Memory B cell (primary cell): ENCODE measurements around the gene MCU.
A peak's percentile ranks its signal among the peaks of the same experiment; 100 is the strongest.

Experiments used
- ATAC-seq: fragments of 150-1000 bp; cut with Tn5 transposase; 2 replicates; pipeline ENCODE4 v1.10.0; 2021; ENCODE audit warnings: low read depth, mild to moderate bottlenecking, moderate library complexity
- DNase-seq, 2 donors: peaks; one replicate each; pipeline ENCODE4 v3.0.0; 2022; ENCODE audit warnings: low spot score in 2 of 2
- H3K27ac Mint-ChIP-seq: one replicate; pipeline ENCODE4 v1.8.0; 2022; ENCODE audit warnings: mild to moderate bottlenecking, moderate library complexity, mixed read lengths
- H3K27me3 Mint-ChIP-seq: one replicate; pipeline ENCODE4 v1.8.0; 2022; ENCODE audit warnings: mixed read lengths
- H3K36me3 Mint-ChIP-seq: one replicate; pipeline ENCODE4 v1.8.0; 2022; ENCODE audit warnings: mild to moderate bottlenecking, mixed read lengths
- H3K4me1 Mint-ChIP-seq: one replicate; pipeline ENCODE4 v1.8.0; 2022; ENCODE audit warnings: mixed read lengths
- H3K4me3 Mint-ChIP-seq: one replicate; pipeline ENCODE4 v1.8.0; 2022; ENCODE audit warnings: mild to moderate bottlenecking, moderate library complexity, mixed read lengths
- H3K9me3 Mint-ChIP-seq: one replicate; pipeline ENCODE4 v1.8.0; 2022; ENCODE audit warnings: mixed read lengths

MCU gene

DNA sequence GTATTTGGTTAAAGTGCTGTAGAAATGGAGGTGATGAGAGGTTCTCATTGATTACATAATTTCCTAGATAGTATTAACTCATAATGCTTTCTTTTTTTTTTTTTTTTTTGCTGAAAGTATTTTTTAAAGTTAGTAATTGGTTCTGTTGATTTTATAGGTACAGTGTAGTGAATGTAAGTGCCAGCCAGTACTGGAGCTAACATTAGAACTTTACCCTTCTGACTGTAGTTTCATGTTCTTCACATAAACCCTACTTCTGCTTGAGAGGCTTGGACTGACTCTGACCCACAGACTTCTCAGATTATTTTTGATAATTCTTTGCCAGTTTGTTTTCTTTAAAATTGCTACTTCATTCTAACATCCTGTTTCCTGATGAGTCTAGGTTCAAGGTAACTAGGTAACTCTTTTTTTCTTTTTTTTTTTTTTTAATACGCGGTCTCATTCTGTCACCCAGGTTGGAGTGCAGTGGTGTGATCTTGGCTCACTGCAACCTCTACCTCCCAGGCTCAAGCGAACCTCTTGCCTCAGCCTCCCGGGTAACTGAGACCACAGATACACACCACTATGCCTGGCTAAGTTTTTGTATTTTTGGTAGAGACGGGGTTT is 109.4 kb downstream of the MCU start:
- H3K27ac Mint-ChIP-seq = no peak overlapping the region
- H3K9me3 Mint-ChIP-seq = no peaks in the 10 kb centered on the region
- ATAC-seq = no peak
- H3K4me1 Mint-ChIP-seq = peaks cover 2% of the 10 kb centered on the region
- H3K27me3 Mint-ChIP-seq = no peaks in the 10 kb centered on the region
- DNase-seq = no peak
- H3K4me3 Mint-ChIP-seq = no peak overlapping the region
- peaks cover 5% of the 10 kb centered on the region for H3K36me3 Mint-ChIP-seq

DNA sequence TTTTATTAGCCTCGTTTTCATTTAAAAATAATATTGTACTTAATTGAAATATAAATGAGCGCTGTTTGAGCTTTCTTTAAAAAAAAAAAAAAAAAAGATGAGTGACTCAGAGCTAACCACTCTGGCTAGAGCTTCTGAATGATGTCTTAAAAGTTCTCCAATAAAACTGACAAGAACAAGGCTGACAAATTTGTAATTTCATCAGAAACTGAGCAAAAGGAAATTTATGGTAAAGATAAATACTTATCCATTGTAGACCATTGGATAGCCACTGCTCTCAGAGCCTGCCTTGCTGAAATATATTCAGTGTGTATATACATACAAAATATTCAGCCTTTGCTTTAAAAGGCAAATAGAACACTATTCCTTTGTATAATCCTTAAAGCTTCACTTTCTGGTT is 110.4 kb downstream of the MCU start:
- H3K9me3 Mint-ChIP-seq = no peaks in the 10 kb centered on the region
- H3K27me3 Mint-ChIP-seq = no peaks in the 10 kb centered on the region
- peaks cover 5% of the 10 kb centered on the region for H3K36me3 Mint-ChIP-seq
- ATAC-seq = no peak
- peaks cover 2% of the 10 kb centered on the region for H3K4me1 Mint-ChIP-seq
- DNase-seq = no peak
- H3K4me3 Mint-ChIP-seq = no peak overlapping the region
- no peak overlapping the region for H3K27ac Mint-ChIP-seq

GRCh38 chr10:72802763-72803505 is 111.0 kb downstream of the MCU start:
- Mint-ChIP-seq H3K4me3 (no peak overlapping the region), H3K4me1 (peaks cover 2% of the 10 kb centered on the region), H3K27ac (no peak overlapping the region), H3K9me3 (no peaks in the 10 kb centered on the region), H3K36me3 (peaks cover 5% of the 10 kb centered on the region), H3K27me3 (no peaks in the 10 kb centered on the region)
- ATAC-seq (no peak), DNase-seq (no peak)

GRCh38 chr10:72808001-72808400 is 116.1 kb downstream of the MCU start:
- Mint-ChIP-seq H3K4me1 (peaks cover 2% of the 10 kb centered on the region), H3K9me3 (no peaks in the 10 kb centered on the region), H3K27ac (no peak overlapping the region), H3K27me3 (no peaks in the 10 kb centered on the region), H3K36me3 (peaks cover 8% of the 10 kb centered on the region), H3K4me3 (no peak overlapping the region)
- no peak for ATAC-seq
- DNase-seq = no peak

DNA sequence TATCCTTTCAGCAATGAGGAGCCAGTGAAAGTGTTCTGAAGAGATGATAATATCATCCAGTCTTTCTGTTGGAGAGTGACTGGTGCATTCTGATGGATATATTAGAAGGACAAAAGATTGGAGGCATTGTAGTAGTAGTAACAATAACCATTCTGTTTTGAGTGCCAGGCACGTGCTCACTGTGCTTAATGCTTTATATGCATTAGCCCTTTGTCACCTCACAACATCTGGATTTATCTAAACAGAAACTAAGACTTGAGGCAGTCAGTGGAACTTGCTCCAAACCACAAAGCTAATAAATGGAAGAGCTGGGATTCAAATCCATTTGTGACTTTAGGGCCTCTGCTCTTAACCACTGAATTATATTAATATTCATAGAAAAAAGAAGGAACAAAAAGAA is 117.1 kb downstream of the MCU start:
- Mint-ChIP-seq H3K9me3 (no peaks in the 10 kb centered on the region), H3K36me3 (peaks cover 8% of the 10 kb centered on the region), H3K4me3 (no peak overlapping the region), H3K27ac (no peak overlapping the region), H3K27me3 (no peaks in the 10 kb centered on the region), H3K4me1 (peaks cover 2% of the 10 kb centered on the region)
- DNase-seq (no peak), ATAC-seq (no peak)

GRCh38 chr10:72810976-72811375 is 119.0 kb downstream of the MCU start:
- Mint-ChIP-seq H3K36me3 (peaks cover 4% of the 10 kb centered on the region), H3K27me3 (no peaks in the 10 kb centered on the region), H3K9me3 (no peaks in the 10 kb centered on the region), H3K4me3 (no peak overlapping the region), H3K27ac (no peak overlapping the region), H3K4me1 (peaks cover 2% of the 10 kb centered on the region)
- DNase-seq = no peak
- no peak for ATAC-seq

DNA sequence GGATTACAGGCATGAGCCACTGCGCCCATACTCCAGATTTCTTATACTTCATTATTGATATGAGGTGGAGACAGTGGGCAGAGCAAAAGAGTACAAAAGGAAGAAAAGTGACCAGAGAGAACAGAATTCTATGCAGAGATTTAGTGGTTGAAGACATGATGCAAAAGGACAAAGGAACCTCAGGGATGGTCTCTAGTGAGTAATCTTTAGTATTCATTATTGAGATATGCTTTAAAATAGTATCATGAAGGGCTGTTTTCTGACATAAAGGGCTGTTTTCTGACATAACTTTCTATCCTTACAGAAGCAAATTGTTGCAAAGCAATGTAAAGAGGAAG is 120.4 kb downstream of the MCU start:
- DNase-seq (no peak), ATAC-seq (no peak)
- no peak overlapping the region for H3K27ac Mint-ChIP-seq
- peaks cover 4% of the 10 kb centered on the region for H3K36me3 Mint-ChIP-seq
- no peaks in the 10 kb centered on the region for H3K27me3 Mint-ChIP-seq
- no peak overlapping the region for H3K4me3 Mint-ChIP-seq
- H3K4me1 Mint-ChIP-seq = peaks cover 2% of the 10 kb centered on the region
- no peaks in the 10 kb centered on the region for H3K9me3 Mint-ChIP-seq

GRCh38 chr10:72812753-72813430 is 120.9 kb downstream of the MCU start:
- no peaks in the 10 kb centered on the region for H3K27me3 Mint-ChIP-seq
- no peak overlapping the region for H3K4me3 Mint-ChIP-seq
- H3K36me3 Mint-ChIP-seq = peaks cover 4% of the 10 kb centered on the region
- H3K9me3 Mint-ChIP-seq = no peaks in the 10 kb centered on the region
- peaks cover 2% of the 10 kb centered on the region for H3K4me1 Mint-ChIP-seq
- ATAC-seq (no peak), DNase-seq (no peak)
- no peak overlapping the region for H3K27ac Mint-ChIP-seq

DNA sequence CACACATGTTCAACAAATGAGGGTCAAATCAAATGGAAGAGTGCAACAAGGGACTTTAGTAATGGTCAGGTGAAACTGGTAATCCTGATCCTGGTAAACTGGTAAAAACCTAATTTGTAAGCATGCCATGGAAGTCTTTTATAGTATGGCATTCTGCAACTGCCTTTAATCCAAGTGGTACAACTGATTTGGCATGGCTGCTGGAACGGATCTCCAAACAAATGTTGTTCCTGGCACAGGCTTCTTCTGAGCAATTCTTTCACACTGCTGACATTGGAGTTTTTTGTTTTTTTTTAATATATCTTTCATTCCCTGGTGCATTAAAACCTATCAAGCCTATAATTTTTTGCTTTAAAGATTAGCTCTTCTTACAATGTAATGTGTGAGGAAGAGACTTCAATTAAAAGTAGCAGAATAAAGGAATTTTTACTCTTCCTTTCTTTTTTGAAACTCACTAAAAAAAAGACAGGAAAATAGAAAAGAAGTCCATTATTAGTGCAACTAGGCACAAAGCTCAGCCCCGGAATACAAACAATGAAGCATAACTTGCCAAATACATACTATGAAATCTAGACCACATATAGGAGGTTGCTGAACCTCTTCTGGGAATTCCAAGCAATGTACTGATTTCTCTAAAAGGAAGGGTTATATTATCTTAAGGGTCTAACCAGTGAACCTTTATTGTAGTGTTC is 122.3 kb downstream of the MCU start:
- Mint-ChIP-seq H3K27me3 (no peaks in the 10 kb centered on the region), H3K36me3 (no peaks in the 10 kb centered on the region), H3K27ac (no peak overlapping the region), H3K4me1 (peaks cover 9% of the 10 kb centered on the region), H3K9me3 (no peaks in the 10 kb centered on the region), H3K4me3 (no peak overlapping the region)
- DNase-seq (no peak), ATAC-seq (no peak)

DNA sequence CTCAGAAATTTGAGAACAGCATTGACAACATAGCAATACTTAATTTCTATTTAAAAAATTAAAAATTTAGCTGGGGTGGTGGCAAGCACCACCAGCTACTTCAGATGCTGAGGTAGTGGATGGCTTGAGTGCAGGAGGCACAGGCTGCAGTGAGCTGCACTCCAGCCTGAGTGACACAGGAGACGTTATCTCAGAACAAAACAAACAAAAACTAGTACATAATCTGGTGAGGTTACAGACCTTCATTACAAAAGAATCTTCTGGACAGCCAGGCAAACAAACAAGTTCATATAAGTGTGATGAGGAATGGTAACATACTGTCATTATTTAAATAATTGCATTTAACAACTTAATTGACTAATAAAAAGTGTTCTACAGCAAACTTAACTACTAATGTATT is 124.6 kb downstream of the MCU start:
- peaks cover 9% of the 10 kb centered on the region for H3K4me1 Mint-ChIP-seq
- ATAC-seq = no peak
- H3K36me3 Mint-ChIP-seq = no peaks in the 10 kb centered on the region
- no peak overlapping the region for H3K27ac Mint-ChIP-seq
- no peaks in the 10 kb centered on the region for H3K27me3 Mint-ChIP-seq
- DNase-seq = no peak
- no peaks in the 10 kb centered on the region for H3K9me3 Mint-ChIP-seq
- H3K4me3 Mint-ChIP-seq = no peak overlapping the region

- H3K27me3 Mint-ChIP-seq = no peaks in the 10 kb centered on the region
- H3K27ac Mint-ChIP-seq = peak overlapping the region; percentile 33
- ATAC-seq (no peak), DNase-seq (no peak)
- H3K4me3 Mint-ChIP-seq = no peak overlapping the region
- H3K36me3 Mint-ChIP-seq = peaks cover 6% of the 10 kb centered on the region
- no peaks in the 10 kb centered on the region for H3K9me3 Mint-ChIP-seq
- peaks cover 7% of the 10 kb centered on the region for H3K4me1 Mint-ChIP-seq
Observed at GRCh38 chr10:72818076-72818475, 126.1 kb downstream of the MCU start.

- H3K4me1 Mint-ChIP-seq = peaks cover 7% of the 10 kb centered on the region
- no peaks in the 10 kb centered on the region for H3K9me3 Mint-ChIP-seq
- H3K27ac Mint-ChIP-seq = peak overlapping the region; percentile 33
- no peaks in the 10 kb centered on the region for H3K27me3 Mint-ChIP-seq
- ATAC-seq (no peak), DNase-seq (no peak)
- no peak overlapping the region for H3K4me3 Mint-ChIP-seq
- H3K36me3 Mint-ChIP-seq = peaks cover 6% of the 10 kb centered on the region
Observed at GRCh38 chr10:72819053-72819452, 127.1 kb downstream of the MCU start.

- Mint-ChIP-seq H3K27me3 (no peaks in the 10 kb centered on the region), H3K9me3 (no peaks in the 10 kb centered on the region), H3K36me3 (peaks cover 6% of the 10 kb centered on the region), H3K4me1 (peaks cover 9% of the 10 kb centered on the region), H3K4me3 (no peak overlapping the region), H3K27ac (no peak overlapping the region)
- ATAC-seq (no peak), DNase-seq (no peak)
Observed at GRCh38 chr10:72821606-72822005, 129.7 kb downstream of the MCU start.

DNA sequence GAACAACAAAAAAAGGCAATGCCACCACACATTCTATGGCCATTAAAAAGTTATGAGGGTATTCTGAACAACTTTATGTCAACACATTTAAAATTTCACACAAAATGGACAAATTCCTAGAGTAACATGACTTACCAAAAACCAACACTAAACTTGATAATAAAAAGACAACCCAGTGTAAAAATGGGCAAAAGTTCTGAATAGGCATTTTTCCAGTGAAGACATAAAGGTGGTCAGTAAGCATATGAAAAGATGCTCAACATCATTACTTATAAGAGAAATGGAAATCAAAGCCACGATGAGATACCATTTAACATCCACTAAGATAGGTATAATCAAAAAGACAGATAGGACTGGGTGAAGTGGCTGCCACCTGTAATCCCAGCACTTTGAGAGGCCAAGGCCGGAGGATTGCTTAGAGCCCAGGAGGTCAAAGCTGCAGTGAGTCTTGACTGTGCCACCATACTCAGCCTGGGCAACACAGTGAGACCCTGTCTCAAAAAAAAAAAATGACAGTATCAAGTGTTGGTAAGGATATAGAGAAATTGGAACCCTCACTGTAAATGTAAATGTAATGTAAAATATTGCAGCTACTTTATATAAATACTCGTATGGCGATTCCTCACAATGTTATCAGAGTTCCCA is 130.5 kb downstream of the MCU start:
- ATAC-seq (no peak), DNase-seq (no peak)
- H3K36me3 Mint-ChIP-seq = peaks cover 6% of the 10 kb centered on the region
- H3K4me3 Mint-ChIP-seq = no peak overlapping the region
- no peak overlapping the region for H3K27ac Mint-ChIP-seq
- H3K4me1 Mint-ChIP-seq = peaks cover 9% of the 10 kb centered on the region
- no peaks in the 10 kb centered on the region for H3K9me3 Mint-ChIP-seq
- no peaks in the 10 kb centered on the region for H3K27me3 Mint-ChIP-seq
